Neural cell (in vitro differentiated cells): ENCODE results near the gene KRTAP12-1. TPM values are rescaled to one million over a fixed set of nuclear protein-coding genes. Genes with fewer than 3 reads are reported as not detected.

ENCODE experiments used
- H2AFZ ChIP-seq: fragments of 200-600, 300-800 bp; sonication (generic), shearing (Covaris generic); 2 replicates; pipeline ENCODE4 v1.6.0; 2014; ENCODE audit warnings: low read depth, mild to moderate bottlenecking, antibody characterized with exemption, low read length, moderate library complexity
- H3F3A ChIP-seq: fragments of 200-600 bp; shearing (Covaris generic); 2 replicates; pipeline ENCODE4 v1.6.1; 2016; ENCODE audit warnings: mild to moderate bottlenecking, moderate library complexity, mixed read lengths, antibody characterized with exemption, low read length; ENCODE audit not compliant: insufficient read depth, poor library complexity, severe bottlenecking
- H3K27ac ChIP-seq: fragments of 200-600, 300-800 bp; sonication (generic), shearing (Covaris generic); 2 replicates; pipeline ENCODE4 v1.5.1; 2014; ENCODE audit warnings: mild to moderate bottlenecking, low read length, moderate library complexity
- H3K27me3 ChIP-seq: fragments of 300-800, 200-600 bp; sonication (generic), shearing (Covaris generic); 2 replicates; pipeline ENCODE4 v1.6.0; 2014; ENCODE audit warnings: mild to moderate bottlenecking, low read depth, low read length, moderate library complexity; ENCODE audit not compliant: insufficient read depth
- H3K36me3 ChIP-seq: fragments of 300-800, 200-600 bp; sonication (generic), shearing (Covaris generic); 2 replicates; pipeline ENCODE4 v1.5.1; 2014; ENCODE audit warnings: mild to moderate bottlenecking, antibody characterized with exemption, low read length, moderate library complexity; ENCODE audit not compliant: insufficient read depth
- H3K4me2 ChIP-seq: fragments of 300-800, 200-600 bp; sonication (generic), shearing (Covaris generic); 2 replicates; pipeline ENCODE4 v1.6.0; 2014; ENCODE audit warnings: mild to moderate bottlenecking, low read length
- H3K4me3 ChIP-seq: fragments of 300-800, 200-600 bp; sonication (generic), shearing (Covaris generic); 2 replicates; pipeline ENCODE4 v1.5.1; 2014; ENCODE audit warnings: mild to moderate bottlenecking, low read length, moderate library complexity
- H3K79me2 ChIP-seq: fragments of 200-600 bp; shearing (Covaris generic); replicated peaks from 2 replicates; pipeline ENCODE4 v1.6.0; 2014; ENCODE audit warnings: mild to moderate bottlenecking, low read length, moderate library complexity; ENCODE audit not compliant: insufficient read depth
- H3K9ac ChIP-seq: fragments of 300-800, 200-600 bp; sonication (generic), shearing (Covaris generic); 2 replicates; pipeline ENCODE4 v1.6.1; 2016; ENCODE audit warnings: mild to moderate bottlenecking, low read length, mixed read lengths
- H3K9me2 ChIP-seq: fragments of 200-600 bp; shearing (Covaris generic); 2 replicates; pipeline ENCODE4 v1.6.1; 2016; ENCODE audit warnings: mild to moderate bottlenecking, low read length, mixed read lengths; ENCODE audit not compliant: insufficient read depth
- H3K9me3 ChIP-seq: fragments of 200-600, 300-800 bp; sonication (generic), shearing (Covaris generic); 2 replicates; pipeline ENCODE4 v1.6.1; 2016; ENCODE audit warnings: mild to moderate bottlenecking, mixed run types, low read length, moderate library complexity, mixed read lengths
- H4K20me1 ChIP-seq: fragments of 200-600 bp; shearing (Covaris generic); 2 replicates; pipeline ENCODE4 v1.6.1; 2016; ENCODE audit warnings: mild to moderate bottlenecking, mixed run types; ENCODE audit not compliant: insufficient read depth
- CTCF ChIP-seq: fragments of 450-650 bp; IDR thresholded peaks from 2 replicates; pipeline ENCODE4 v1.5.1; 2014; ENCODE audit warnings: antibody characterized with exemption, mild to moderate bottlenecking, moderate library complexity; ENCODE audit not compliant: poor library complexity, severe bottlenecking
- EP300 ChIP-seq: fragments of 450-650 bp; conservative IDR thresholded peaks from 2 replicates; pipeline ENCODE4 v1.6.1; 2014; ENCODE audit warnings: antibody characterized with exemption, mild to moderate bottlenecking, moderate library complexity; ENCODE audit not compliant: poor library complexity, severe bottlenecking
- EZH2 ChIP-seq: fragments of 200-600, 300-800 bp; shearing (Covaris generic), sonication (generic); IDR thresholded peaks from 2 replicates; pipeline ENCODE4 v1.6.1; 2014; ENCODE audit warnings: antibody characterized with exemption, low read length, borderline replicate concordance, mild to moderate bottlenecking; ENCODE audit not compliant: insufficient read depth, poor library complexity, severe bottlenecking
- MXI1 ChIP-seq: fragments of 450-650 bp; conservative IDR thresholded peaks from 2 replicates; pipeline ENCODE4 v1.6.1; 2014; ENCODE audit warnings: antibody characterized with exemption, mild to moderate bottlenecking; ENCODE audit not compliant: poor library complexity, severe bottlenecking
- POLR2AphosphoS5 ChIP-seq: IDR thresholded peaks from 2 replicates; pipeline ENCODE4 v1.6.1; 2012
- RAD21 ChIP-seq: fragments of 450-650 bp; conservative IDR thresholded peaks from 2 replicates; pipeline ENCODE4 v1.6.1; 2014; ENCODE audit warnings: antibody characterized with exemption, mild to moderate bottlenecking, moderate library complexity
- REST ChIP-seq: IDR thresholded peaks from 2 replicates; pipeline ENCODE4 v1.6.1; 2012; ENCODE audit warnings: borderline replicate concordance
- SMC3 ChIP-seq: fragments of 450-650 bp; conservative IDR thresholded peaks from 2 replicates; pipeline ENCODE4 v1.6.1; 2014; ENCODE audit warnings: antibody characterized with exemption, mild to moderate bottlenecking, moderate library complexity; ENCODE audit not compliant: poor library complexity
- TAF1 ChIP-seq: IDR thresholded peaks from 2 replicates; pipeline ENCODE4 v1.6.1; 2012; ENCODE audit warnings: low read depth
- polyA plus RNA-seq: library from polyadenylated mRNA; depleted of rRNA; stranded (reverse); fragments of >200 nt; gene quantifications from 2 replicates; pipeline ENCODE4 v1.2.3, GENCODE V29; 2014

The KRTAP12-1 gene
- polyA plus RNA-seq, 1 donor from 2014 or later, result not detected

- Histone ChIP-seq H3K9me3 (no peaks in the 10 kb centered on the region), H4K20me1 (no peaks in the 10 kb centered on the region), H3K36me3 (no peaks in the 10 kb centered on the region), H3K27ac (no peak overlapping the region), H3K9me2 (no peaks in the 10 kb centered on the region), H3K79me2 (no peaks in the 10 kb centered on the region), H3K4me2 (no peak overlapping the region), H3K4me3 (no peak overlapping the region), H3K9ac (no peak overlapping the region), H3K27me3 (peaks cover 49% of the 10 kb centered on the region), H3F3A (no peaks in the 10 kb centered on the region), H2AFZ (no peak overlapping the region)
- no peak for TF ChIP-seq REST
- no peak for TF ChIP-seq TAF1
- no peak for TF ChIP-seq MXI1
- TF ChIP-seq CTCF, result no peak
- TF ChIP-seq SMC3, result no peak
- no peak for TF ChIP-seq RAD21
- TF ChIP-seq EZH2, result no peak
- no peak for TF ChIP-seq EP300
- TF ChIP-seq POLR2AphosphoS5, result no peak
These were observed 22.0 kb upstream of the KRTAP12-1 start for GRCh38 chr21:44703731-44704635.

- Histone ChIP-seq H3K27me3 (peaks cover 40% of the 10 kb centered on the region), H3K4me3 (no peak overlapping the region), H2AFZ (no peak overlapping the region), H3K9ac (no peak overlapping the region), H3K9me2 (no peaks in the 10 kb centered on the region), H3K4me2 (no peak overlapping the region), H3F3A (no peaks in the 10 kb centered on the region), H3K27ac (no peak overlapping the region), H4K20me1 (no peaks in the 10 kb centered on the region), H3K36me3 (no peaks in the 10 kb centered on the region), H3K9me3 (no peaks in the 10 kb centered on the region), H3K79me2 (no peaks in the 10 kb centered on the region)
- TF ChIP-seq EP300 (no peak), MXI1 (no peak), RAD21 (no peak), POLR2AphosphoS5 (no peak), CTCF (no peak), TAF1 (no peak), REST (no peak), SMC3 (no peak)
These were observed 21.2 kb upstream of the KRTAP12-1 start for GRCh38 chr21:44702973-44703730.
